ENCODE measurements around the gene CCDC33.

CCDC33 gene

DNA sequence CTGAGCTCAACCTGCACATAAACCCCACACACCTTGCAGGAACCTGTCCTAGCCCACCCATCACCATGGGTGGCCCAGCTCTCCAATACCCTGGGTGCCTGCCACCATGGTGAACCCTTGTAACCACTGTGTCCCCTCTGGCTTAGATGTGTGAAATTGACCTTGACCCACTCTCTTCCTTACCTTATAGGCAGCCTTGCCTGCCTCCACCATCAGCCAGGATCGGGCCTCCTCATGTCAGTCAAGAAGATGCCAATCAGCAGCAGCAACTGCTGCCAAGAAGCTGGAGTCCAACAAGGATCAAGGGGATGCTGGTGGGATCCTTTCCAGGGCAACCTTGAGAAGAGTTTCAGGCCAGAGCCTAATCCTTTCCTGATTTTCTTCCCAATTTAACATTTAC lies 140.1 kb downstream of the CCDC33 start:
- Histone ChIP-seq H3K27me3 (ENCODE audit: insufficient read depth, poor library complexity, severe bottlenecking) (peaks cover 9% of the 10 kb centered on the region), H3K27ac (replicated peaks) (no peak overlapping the region), H3K4me3 (replicated peaks; ENCODE audit: insufficient read depth, low read length) (no peak overlapping the region)
- no peak for DNase-seq (ENCODE audit: low read depth in 1 of 2, low spot score in 1 of 2)
- TF ChIP-seq POLR2AphosphoS5 (IDR thresholded peaks at IDR 0.05; ENCODE audit: low read depth): no peak
- TF ChIP-seq GABPA (IDR thresholded peaks at IDR 0.05; ENCODE audit: low read depth): no peak
- no peak for TF ChIP-seq REST (IDR thresholded peaks at IDR 0.05; ENCODE audit: insufficient replicate concordance, low read depth)
- TF ChIP-seq CTCF (IDR thresholded peaks at IDR 0.05; ENCODE audit: insufficient read depth, low read length): no peak
- no peak for TF ChIP-seq SPI1 (IDR thresholded peaks at IDR 0.05; ENCODE audit: borderline replicate concordance, low read depth)

DNA sequence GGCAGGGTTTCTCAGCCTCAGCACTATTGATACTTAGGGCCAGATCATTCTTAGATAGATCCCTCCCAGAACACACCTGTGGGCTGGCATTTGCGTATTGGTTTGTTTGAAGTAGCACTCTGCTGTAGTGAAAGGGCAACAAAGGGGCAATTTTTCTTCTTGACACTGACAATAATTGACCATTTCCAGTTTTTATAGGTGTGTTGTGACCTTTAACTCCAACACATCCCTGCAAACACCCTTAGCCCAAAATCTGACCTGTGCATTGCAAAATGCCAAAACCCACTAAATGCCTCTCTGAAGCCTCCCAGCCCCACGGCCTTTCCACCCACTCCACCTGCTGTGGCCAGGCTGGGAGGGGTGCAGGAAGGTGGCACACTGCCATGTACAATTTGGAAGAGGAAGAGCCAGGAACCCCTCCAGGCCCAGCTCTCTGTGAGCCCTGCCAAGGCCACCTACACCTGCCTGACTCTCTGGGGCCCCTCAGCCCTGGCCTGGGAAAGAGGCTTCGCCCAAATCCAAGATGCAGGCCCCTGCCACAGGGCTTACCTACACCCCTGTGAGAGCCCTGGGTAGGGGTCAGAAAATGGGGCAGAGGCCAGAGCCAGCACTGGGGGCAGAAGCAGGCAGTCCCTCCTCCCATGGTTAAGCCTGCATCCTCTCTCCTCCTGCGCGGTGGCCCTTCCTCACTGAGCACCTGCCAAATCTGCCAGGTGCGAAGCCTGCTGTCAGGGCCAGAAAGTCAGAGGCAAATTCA lies 140.9 kb downstream of the CCDC33 start:
- Histone ChIP-seq H3K4me3 (replicated peaks; ENCODE audit: insufficient read depth, low read length) (no peak overlapping the region), H3K27ac (replicated peaks) (no peak overlapping the region), H3K27me3 (ENCODE audit: insufficient read depth, poor library complexity, severe bottlenecking) (peaks cover 3% of the 10 kb centered on the region)
- no peak for DNase-seq (ENCODE audit: low read depth in 1 of 2, low spot score in 1 of 2)
- TF ChIP-seq POLR2AphosphoS5 (IDR thresholded peaks at IDR 0.05; ENCODE audit: low read depth) (no peak), GABPA (IDR thresholded peaks at IDR 0.05; ENCODE audit: low read depth) (no peak), SPI1 (IDR thresholded peaks at IDR 0.05; ENCODE audit: borderline replicate concordance, low read depth) (no peak), REST (IDR thresholded peaks at IDR 0.05; ENCODE audit: insufficient replicate concordance, low read depth) (no peak), CTCF (IDR thresholded peaks at IDR 0.05; ENCODE audit: insufficient read depth, low read length) (no peak)

DNA sequence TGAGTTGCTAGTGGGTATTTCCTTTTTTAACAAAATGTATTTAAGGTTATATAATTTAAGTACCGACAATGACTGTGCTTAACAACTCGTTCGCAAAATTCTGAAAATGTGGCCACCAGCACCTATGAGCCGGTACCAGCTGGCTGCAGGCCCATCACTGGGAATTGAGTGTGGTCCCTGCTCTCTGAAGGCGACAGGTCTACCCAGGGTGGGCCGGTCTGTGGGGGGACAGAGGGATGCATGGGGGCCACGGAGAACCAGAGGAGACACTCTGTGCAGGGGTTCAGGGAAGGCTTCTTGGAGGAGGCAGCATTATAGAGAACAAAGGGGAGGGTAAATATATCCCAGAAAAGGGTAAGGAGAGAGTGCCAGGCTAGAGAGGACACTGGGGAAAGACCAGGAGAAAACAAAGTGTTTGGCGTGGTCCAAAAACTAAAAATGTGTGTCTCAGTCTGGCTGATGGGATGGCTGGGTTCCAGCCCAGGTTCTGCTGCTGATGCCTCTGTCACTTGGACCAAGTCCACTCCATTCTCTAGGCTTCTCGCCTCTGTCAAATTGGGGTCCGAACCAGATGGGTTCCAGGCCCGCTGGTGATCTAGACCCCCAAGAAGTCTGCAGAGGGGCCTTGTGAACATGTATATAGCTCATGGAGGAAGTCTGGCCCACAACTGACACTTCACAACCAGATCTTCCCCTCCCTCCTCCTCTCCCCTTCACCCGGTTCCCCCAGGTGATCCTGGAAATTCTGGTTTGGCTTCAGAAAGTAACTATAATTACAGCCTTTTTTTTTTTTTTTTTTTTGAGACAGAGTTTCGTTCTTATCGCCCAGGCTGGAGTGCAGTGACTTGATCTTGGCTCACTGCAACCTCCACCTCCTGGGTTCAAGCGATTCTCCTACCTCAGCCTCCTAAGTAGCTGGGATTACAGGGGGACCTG lies 142.0 kb downstream of the CCDC33 start:
- no peak overlapping the region for H3K27ac ChIP-seq (replicated peaks)
- no peaks in the 10 kb centered on the region for H3K27me3 ChIP-seq (ENCODE audit: insufficient read depth, poor library complexity, severe bottlenecking)
- TF ChIP-seq SPI1 (IDR thresholded peaks at IDR 0.05; ENCODE audit: borderline replicate concordance, low read depth) (no peak), CTCF (IDR thresholded peaks at IDR 0.05; ENCODE audit: insufficient read depth, low read length) (no peak), POLR2AphosphoS5 (IDR thresholded peaks at IDR 0.05; ENCODE audit: low read depth) (no peak), REST (IDR thresholded peaks at IDR 0.05; ENCODE audit: insufficient replicate concordance, low read depth) (no peak), GABPA (IDR thresholded peaks at IDR 0.05; ENCODE audit: low read depth) (no peak)
- no peak for DNase-seq (ENCODE audit: low read depth in 1 of 2, low spot score in 1 of 2)
- no peak overlapping the region for H3K4me3 ChIP-seq (replicated peaks; ENCODE audit: insufficient read depth, low read length)

Measured in HL-60 (cell line).